ENCODE measurements around the gene SCYL2. TPM values are rescaled to one million over a fixed set of nuclear protein-coding genes. Genes with fewer than 3 reads are reported as not detected.

SCYL2 gene
- total and polyA plus RNA-seq, 10 of the 15 experiments (the other 5 are each of a cell fraction or from before 2014, with no cell fraction given) = 5.4 to 34.3 (median 26.9) TPM

DNA sequence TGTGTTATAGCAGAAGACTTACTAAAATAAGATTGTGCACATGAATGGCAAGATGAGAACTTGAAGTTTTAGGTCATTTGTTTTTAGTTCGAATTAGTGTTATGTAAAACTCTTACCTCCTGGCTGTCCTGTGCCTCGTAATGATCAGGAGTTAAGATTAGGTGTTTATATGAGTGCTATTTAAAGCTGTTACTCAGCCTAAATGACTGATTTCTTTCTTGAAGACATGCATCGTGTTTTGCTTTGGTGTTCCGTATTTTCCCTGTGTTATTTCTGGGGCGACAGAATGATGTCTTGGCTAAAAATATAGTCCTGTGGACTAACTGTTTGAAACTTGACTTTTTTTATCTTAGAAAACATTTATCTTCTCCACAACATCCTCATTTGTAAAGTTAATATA, 22.1 kb downstream of the SCYL2 start (continued):
- TF ChIP-seq MAX (IDR thresholded peaks at IDR 0.05; ENCODE audit: low read depth, low read length) = no peak

DNA sequence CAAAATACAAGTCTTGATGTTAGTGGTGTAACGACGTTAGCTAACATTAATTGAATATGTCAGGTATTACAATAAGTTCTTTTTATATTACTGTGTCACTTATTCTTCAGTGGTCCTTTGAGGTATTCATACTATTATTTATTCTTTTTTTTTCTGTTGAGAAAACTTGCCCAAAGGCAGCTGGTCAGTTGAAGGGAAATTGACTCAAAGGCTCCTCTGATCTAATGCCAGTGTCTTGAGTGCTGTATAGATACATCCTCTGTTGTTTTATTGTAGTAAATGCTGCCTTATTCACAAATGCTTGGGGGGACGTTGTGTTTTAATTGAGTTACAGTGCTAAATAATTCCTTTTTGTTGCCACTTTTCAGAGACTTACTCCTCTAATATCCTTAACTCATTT, 23.0 kb downstream of the SCYL2 start:
- intact Hi-C loops (cut with micrococcal nuclease; ENCODE audit: unreplicated experiment) = no loop called here
- H3K36me3 ChIP-seq (ENCODE audit: control insufficient read depth in 2 of 2, insufficient read depth in 2 of 2, low read length in 1 of 2) = peaks cover 0 to 3% of the 10 kb centered on the region in 2 experiments; a peak in 1 of 4 replicates
- H3K9ac ChIP-seq (ENCODE audit: control insufficient read depth, insufficient read depth, low read length) = no peak overlapping the region
- TF ChIP-seq, protein P1, sequence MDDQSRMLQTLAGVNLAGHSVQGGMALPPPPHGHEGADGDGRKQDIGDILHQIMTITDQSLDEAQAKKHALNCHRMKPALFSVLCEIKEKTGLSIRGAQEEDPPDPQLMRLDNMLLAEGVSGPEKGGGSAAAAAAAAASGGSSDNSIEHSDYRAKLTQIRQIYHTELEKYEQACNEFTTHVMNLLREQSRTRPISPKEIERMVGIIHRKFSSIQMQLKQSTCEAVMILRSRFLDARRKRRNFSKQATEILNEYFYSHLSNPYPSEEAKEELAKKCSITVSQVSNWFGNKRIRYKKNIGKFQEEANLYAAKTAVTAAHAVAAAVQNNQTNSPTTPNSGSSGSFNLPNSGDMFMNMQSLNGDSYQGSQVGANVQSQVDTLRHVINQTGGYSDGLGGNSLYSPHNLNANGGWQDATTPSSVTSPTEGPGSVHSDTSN (IDR thresholded peaks at IDR 0.05; ENCODE audit: insufficient replicate concordance, low read depth, low read length) = no peak
- no peaks in the 10 kb centered on the region for H3K9me3 ChIP-seq (replicated peaks; ENCODE audit: control insufficient read depth, insufficient read depth, low read length)
- FAIRE-seq = no peak
- ATAC-seq = no peak
- POLR2A ChIA-PET = no interaction called here
- in situ Hi-C loops (cut with MboI) = no loop called here
- no peak overlapping the region for H3K27ac ChIP-seq (ENCODE audit: control insufficient read depth, insufficient read depth)
- H4K20me1 ChIP-seq (ENCODE audit: control insufficient read depth, insufficient read depth) = no peaks in the 10 kb centered on the region
- H3K4me1 ChIP-seq (ENCODE audit: control insufficient read depth, insufficient read depth, low read length) = no peaks in the 10 kb centered on the region
- CTCF ChIA-PET = no interaction called here
- no peak overlapping the region for H3K4me2 ChIP-seq (ENCODE audit: control insufficient read depth, insufficient read depth)
- SMC1A ChIA-PET (ENCODE audit: uncharacterized antibody, unreplicated experiment) = interaction anchor here (0.8 to 1.2 kb wide), 2 partner anchors 18 to 48 kb away, joined by 3 read pairs; no protein-coding TSS in a partner anchor
- no peak overlapping the region for H3K4me3 ChIP-seq
- DNase-seq (ENCODE audit: low read depth, low spot score) = no peak
- 98% methylated on average over 3 of the region's 3 CpGs for WGBS (ENCODE audit: insufficient coverage, insufficient replicate concordance, low lambda C conversion rate, missing lambda C conversion rate)
- H2AFZ ChIP-seq (ENCODE audit: control insufficient read depth, low read depth, low read length) = no peak overlapping the region
- BruUV-seq (replicated peaks) = no TSS peak
- no peaks in the 10 kb centered on the region for H3K79me2 ChIP-seq (ENCODE audit: control insufficient read depth, insufficient read depth, low read length)
- H3K27me3 ChIP-seq (replicated peaks in 1 of 2; ENCODE audit: control insufficient read depth in 2 of 2, insufficient read depth in 2 of 2, low read length in 1 of 2) = no peaks in the 10 kb centered on the region
- RAD21 ChIA-PET (ENCODE audit: unreplicated experiment) = no interaction called here

GRCh38 chr12:100293017-100293416, 26.0 kb downstream of the SCYL2 start:
- intact Hi-C loops (cut with micrococcal nuclease; ENCODE audit: unreplicated experiment) = no loop called here
- in situ Hi-C loops (cut with MboI) = no loop called here
- Histone ChIP-seq H3K4me2 (ENCODE audit: control insufficient read depth, insufficient read depth) (no peak overlapping the region), H4K20me1 (ENCODE audit: control insufficient read depth, insufficient read depth) (no peaks in the 10 kb centered on the region), H3K9me3 (replicated peaks; ENCODE audit: control insufficient read depth, insufficient read depth, low read length) (no peaks in the 10 kb centered on the region), H3K79me2 (ENCODE audit: control insufficient read depth, insufficient read depth, low read length) (no peaks in the 10 kb centered on the region), H3K4me1 (ENCODE audit: control insufficient read depth, insufficient read depth, low read length) (no peaks in the 10 kb centered on the region), H3K9ac (ENCODE audit: control insufficient read depth, insufficient read depth, low read length) (no peak overlapping the region), H3K4me3 (no peak overlapping the region), H3K27me3 (replicated peaks in 1 of 2; ENCODE audit: control insufficient read depth in 2 of 2, insufficient read depth in 2 of 2, low read length in 1 of 2) (no peaks in the 10 kb centered on the region), H3K27ac (ENCODE audit: control insufficient read depth, insufficient read depth) (no peak overlapping the region), H3K36me3 (ENCODE audit: control insufficient read depth in 2 of 2, insufficient read depth in 2 of 2, low read length in 1 of 2) (peaks cover 0 to 3% of the 10 kb centered on the region in 2 experiments; a peak in 1 of 4 replicates), H2AFZ (ENCODE audit: control insufficient read depth, low read depth, low read length) (no peak overlapping the region)
- BruUV-seq (replicated peaks) = no TSS peak
- FAIRE-seq = no peak
- DNase-seq (ENCODE audit: low read depth, low spot score) = no peak
- no peak for ATAC-seq
- SMC1A ChIA-PET (ENCODE audit: uncharacterized antibody, unreplicated experiment) = no interaction called here
- POLR2A ChIA-PET = no interaction called here
- RAD21 ChIA-PET (ENCODE audit: unreplicated experiment) = no interaction called here
- CTCF ChIA-PET = no interaction called here
- WGBS (ENCODE audit: insufficient coverage, insufficient replicate concordance, low lambda C conversion rate, missing lambda C conversion rate) = 100% methylated on average over 1 of the region's 1 CpG
- no peak for TF ChIP-seq STAT1 (conservative IDR thresholded peaks at IDR 0.05)
- TF ChIP-seq NBN (IDR thresholded peaks at IDR 0.05) = no peak
- TF ChIP-seq ZNF384 (IDR thresholded peaks at IDR 0.05; ENCODE audit: borderline replicate concordance, low read depth, low read length) = no peak
- TF ChIP-seq MAX (IDR thresholded peaks at IDR 0.05; ENCODE audit: low read depth, low read length) = no peak
- no peak for TF ChIP-seq ASH2L (IDR thresholded peaks at IDR 0.05; ENCODE audit: borderline replicate concordance, low read depth)
- TF ChIP-seq, protein P2, sequence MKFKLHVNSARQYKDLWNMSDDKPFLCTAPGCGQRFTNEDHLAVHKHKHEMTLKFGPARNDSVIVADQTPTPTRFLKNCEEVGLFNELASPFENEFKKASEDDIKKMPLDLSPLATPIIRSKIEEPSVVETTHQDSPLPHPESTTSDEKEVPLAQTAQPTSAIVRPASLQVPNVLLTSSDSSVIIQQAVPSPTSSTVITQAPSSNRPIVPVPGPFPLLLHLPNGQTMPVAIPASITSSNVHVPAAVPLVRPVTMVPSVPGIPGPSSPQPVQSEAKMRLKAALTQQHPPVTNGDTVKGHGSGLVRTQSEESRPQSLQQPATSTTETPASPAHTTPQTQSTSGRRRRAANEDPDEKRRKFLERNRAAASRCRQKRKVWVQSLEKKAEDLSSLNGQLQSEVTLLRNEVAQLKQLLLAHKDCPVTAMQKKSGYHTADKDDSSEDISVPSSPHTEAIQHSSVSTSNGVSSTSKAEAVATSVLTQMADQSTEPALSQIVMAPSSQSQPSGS (IDR thresholded peaks at IDR 0.05; ENCODE audit: low read length) = no peak
- no peak for TF ChIP-seq RUNX3 (IDR thresholded peaks at IDR 0.05; ENCODE audit: low read length)
- TF ChIP-seq EZH2 (IDR thresholded peaks at IDR 0.05; ENCODE audit: borderline replicate concordance, control insufficient read depth, low read depth, low read length) = no peak
- no peak for TF ChIP-seq CBFB (IDR thresholded peaks at IDR 0.05; ENCODE audit: low read depth)

All from GM12878 (cell line).